A549 (cell line): Measurements from ENCODE around the gene POLR2H. TPM values are rescaled to one million over a fixed set of nuclear protein-coding genes. Genes with fewer than 3 reads are reported as not detected.

ENCODE experiments used
- ATAC-seq, 2 experiments: fragments of 200-7000 bp in 1 of 2; fragments of >200 bp in 1 of 2; cut with Nextera tagmentation in 1 of 2; cut with Tn5 transposase in 1 of 2; 3 replicates each; pipeline versions ENCODE4 v1.8.0 to v1.9.1; 2018 to 2020; ENCODE audit warnings: mild to moderate bottlenecking in 1 of 2, moderate library complexity in 1 of 2
- CTCF ChIA-PET: fragments of 300-600 bp; sonication (Branson Sonifier 250); formaldehyde crosslinking; extraction: SDS; loops from one replicate; lab custom pipeline; 2021; ENCODE audit warnings: antibody characterized with exemption, inconsistent platforms; lab: Yijun Ruan, JAX
- POLR2A ChIA-PET: fragments of 350-600 bp; formaldehyde crosslinking; extraction: SDS; loops from one replicate; lab custom pipeline; 2021; ENCODE audit warnings: antibody characterized with exemption, inconsistent platforms; lab: Yijun Ruan, JAX
- DNase-seq, 2 experiments: peaks; one replicate each; pipeline versions ENCODE4 v3.0.0 to v3.0.0-alpha.2; 2011 to 2016; ENCODE audit warnings: low read depth in 1 of 2, low spot score in 1 of 2
- FAIRE-seq: peaks from 2 replicates; lab custom pipeline; 2011; peaks lifted over from hg19 to GRCh38; lab: Jason Lieb, UNC
- H3K27ac ChIP-seq, 2 experiments: fragments of >200 bp; sonication (Bioruptor Twin); formaldehyde crosslinking; 3 replicates each; pipeline ENCODE4 v1.5.1; 2016 to 2017
- H3K4me1 ChIP-seq: fragments of >200 bp; sonication (Bioruptor Twin); formaldehyde crosslinking; 3 replicates; pipeline ENCODE4 v1.6.1; 2016
- H3K4me2 ChIP-seq: fragments of >200 bp; sonication (Bioruptor Twin); formaldehyde crosslinking; 3 replicates; pipeline ENCODE4 v1.6.1; 2016
- H3K4me3 ChIP-seq: fragments of >200 bp; sonication (Bioruptor Twin); formaldehyde crosslinking; 3 replicates; pipeline ENCODE4 v1.5.1; 2016
- H3K9me3 ChIP-seq: fragments of >200 bp; sonication (Bioruptor Twin); formaldehyde crosslinking; 3 replicates; pipeline ENCODE4 v1.6.1; 2016
- ATOH8 ChIP-seq: fragments of 250-450 bp; sonication (Bioruptor Pico); IDR thresholded peaks from 2 replicates; pipeline ENCODE4 v1.5.0; 2020; ENCODE audit warnings: low read depth, mild to moderate bottlenecking, moderate library complexity
- BCL3 ChIP-seq: fragments of >200 bp; sonication (Bioruptor Twin); formaldehyde crosslinking; IDR thresholded peaks from 3 replicates; pipeline ENCODE4 v1.6.1; 2016
- CBX8 ChIP-seq: fragments of 200-600 bp; sonication (generic); IDR thresholded peaks from 2 replicates; pipeline ENCODE4 v1.6.1; 2016
- CEBPB ChIP-seq, 2 experiments: fragments of >200 bp in 1 of 2; sonication (Bioruptor Twin) in 1 of 2; formaldehyde crosslinking in 1 of 2; IDR thresholded peaks; 2 replicates each; pipeline ENCODE4 v1.6.1; 2012 to 2016
- CHD4 ChIP-seq: fragments of 200-600 bp; sonication (generic); IDR thresholded peaks from 2 replicates; pipeline ENCODE4 v1.6.1; 2016; ENCODE audit warnings: antibody characterized with exemption, mild to moderate bottlenecking, borderline replicate concordance
- ELK1 ChIP-seq: fragments of 150-350 bp; IDR thresholded peaks from 2 replicates; pipeline ENCODE4 v1.6.1; 2014; ENCODE audit warnings: low read depth, mild to moderate bottlenecking, low read length
- HOXB13 ChIP-seq: fragments of 250-450 bp; sonication (Bioruptor Pico); IDR thresholded peaks from 2 replicates; pipeline ENCODE4 v1.5.0; 2020; ENCODE audit warnings: low read depth, mild to moderate bottlenecking, moderate library complexity
- MAFK ChIP-seq: fragments of 450-650 bp; IDR thresholded peaks from 2 replicates; pipeline ENCODE4 v1.6.1; 2014; ENCODE audit not compliant: partially characterized antibody
- NFE2L2 ChIP-seq: fragments of 150-350 bp; conservative IDR thresholded peaks from 2 replicates; pipeline ENCODE4 v1.6.1; 2014; ENCODE audit warnings: low read length
- PBX3 ChIP-seq: IDR thresholded peaks from 2 replicates; pipeline ENCODE4 v1.6.1; 2012
- PHF8 ChIP-seq: fragments of 200-600 bp; sonication (generic); IDR thresholded peaks from 2 replicates; pipeline ENCODE4 v1.6.1; 2016; ENCODE audit warnings: low read depth, mild to moderate bottlenecking, antibody characterized with exemption, moderate library complexity, borderline replicate concordance
- RAD21 ChIP-seq, 2 experiments: fragments of >200 bp in 1 of 2; sonication (Bioruptor Twin) in 1 of 2; formaldehyde crosslinking in 1 of 2; IDR thresholded peaks in 1 of 2; conservative IDR thresholded peaks in 1 of 2; 2 replicates in 1 of 2; 3 replicates in 1 of 2; pipeline ENCODE4 v1.6.1; 2012 to 2018; ENCODE audit warnings: inconsistent platforms in 1 of 2
- RFX5 ChIP-seq: fragments of 450-650 bp; IDR thresholded peaks from 2 replicates; pipeline ENCODE4 v1.7.1; 2014; ENCODE audit warnings: antibody characterized with exemption, mild to moderate bottlenecking, moderate library complexity
- USF2 ChIP-seq: fragments of 450-650 bp; IDR thresholded peaks from 2 replicates; pipeline ENCODE4 v1.6.1; 2014; ENCODE audit warnings: antibody characterized with exemption
- ZFP36 ChIP-seq: fragments of 450-650 bp; IDR thresholded peaks from 2 replicates; pipeline ENCODE4 v1.6.1; 2014; ENCODE audit warnings: borderline replicate concordance; ENCODE audit not compliant: partially characterized antibody
- WGBS: methylation state at CpG from one replicate; pipeline ENCODE4 v1.1.6; 2017; ENCODE audit errors: missing lambda C conversion rate; 5-methylcytosine and 5-hydroxymethylcytosine counted together
- polyA plus RNA-seq, 4 experiments: library from polyadenylated mRNA; depleted of rRNA in 3 of 4; stranded (reverse); fragments of >200 nt; fragmentation: RNase III in 1 of 4; extraction: RNeasy Plus Mini Kit Qiagen cat#74134 plus additional on column Dnase treatment in 1 of 4; gene quantifications; 2 replicates in 3 of 4; 3 replicates in 1 of 4; pipeline ENCODE4 v1.2.3, GENCODE V29; 2011 to 2017

POLR2H gene
- polyA plus RNA-seq, 2 of the 4 experiments (the other 2 are of a cell fraction) = 104 to 127 TPM

- TF ChIP-seq USF2 (peak; percentile 30; the same call in 1 of the 2 replicates), BCL3 (no peak), PHF8 (no peak)
- TF ChIP-seq, all 56 proteins: peak for 4
These were observed 16.0 kb upstream of the POLR2H start (continued) for GRCh38 chr3:184345317-184346144.

GRCh38 chr3:184346480-184347190, 14.9 kb upstream of the POLR2H start:
- no peak overlapping the region for H3K4me2 ChIP-seq
- DNase-seq = no peak
- no peak for ATAC-seq
- H3K27ac ChIP-seq = no peak overlapping the region
- H3K9me3 ChIP-seq = no peaks in the 10 kb centered on the region
- 92% methylated on average over 12 of the region's 20 CpGs for WGBS
- ChIA-PET POLR2A (no interaction called here), CTCF (no interaction called here)
- no peak for FAIRE-seq
- TF ChIP-seq RAD21 (conservative IDR thresholded peaks at IDR 0.05 in 1 of 2, IDR thresholded peaks at IDR 0.05 in 1 of 2) (no peak), NFE2L2 (no peak), CBX8 (no peak), RFX5 (no peak)
- H3K4me3 ChIP-seq = no peak overlapping the region
- H3K4me1 ChIP-seq = peaks cover 8% of the 10 kb centered on the region; the same call in 2 of the 3 replicates

GRCh38 chr3:184347321-184348056, 14.0 kb upstream of the POLR2H start:
- no peak for DNase-seq
- CTCF ChIA-PET = interaction anchor here (0.6 to 1.7 kb wide), 4 partner anchors 19 to 452 kb away, joined by 3 to 4 read pairs (median 3); no protein-coding TSS in a partner anchor
- no peak for FAIRE-seq

GRCh38 chr3:184348057-184348382, 13.5 kb upstream of the POLR2H start:
- 85% methylated on average over 4 of the region's 4 CpGs for WGBS
- ATAC-seq (no peak), FAIRE-seq (no peak), DNase-seq (no peak)
- ChIA-PET CTCF (interaction anchor here (0.6 to 2.2 kb wide), 6 partner anchors 10 to 452 kb away, joined by 3 to 9 read pairs (median 4); partner anchors contain the start of gene FAM131A), POLR2A (no interaction called here)
- no peak overlapping the region for H3K4me2 ChIP-seq
- H3K4me3 ChIP-seq = no peak overlapping the region
- no peaks in the 10 kb centered on the region for H3K9me3 ChIP-seq
- peaks cover 8% of the 10 kb centered on the region; the same call in 2 of the 3 replicates for H3K4me1 ChIP-seq
- H3K27ac ChIP-seq = no peak overlapping the region
- no peak for TF ChIP-seq ELK1
- no peak for TF ChIP-seq PBX3
- no peak for TF ChIP-seq HOXB13 (CRISPR knock-in tag)
- TF ChIP-seq ATOH8 = no peak
- no peak for TF ChIP-seq CHD4
- TF ChIP-seq ZFP36 = no peak
- TF ChIP-seq USF2 = no peak

More at GRCh38 chr3:184347321-184348056, 14.0 kb upstream of the POLR2H start:
- H3K4me3 ChIP-seq = no peak overlapping the region
- 84% methylated on average over 12 of the region's 12 CpGs for WGBS
- POLR2A ChIA-PET = no interaction called here
- H3K27ac ChIP-seq = no peak overlapping the region
- peaks cover 8% of the 10 kb centered on the region; the same call in 2 of the 3 replicates for H3K4me1 ChIP-seq
- H3K9me3 ChIP-seq = no peaks in the 10 kb centered on the region
- ATAC-seq = no peak
- peak; percentile 42 for TF ChIP-seq MAFK
- no peak for TF ChIP-seq CEBPB (IDR thresholded peaks at IDR 0.05)
- H3K4me2 ChIP-seq = no peak overlapping the region
